Common myeloid progenitor, CD34-positive (primary cell): ENCODE results near the gene PCLO.

Source experiments
- CTCF ChIA-PET: fragments of 350-600 bp; sonication (Branson Sonifier 250); formaldehyde crosslinking; loops from one replicate; lab custom pipeline; 2021; ENCODE audit warnings: antibody characterized with exemption; lab: Charles Lee
- POLR2A ChIA-PET: fragments of 350-600 bp; sonication (Branson Sonifier 250); formaldehyde crosslinking; loops from one replicate; lab custom pipeline; 2021; ENCODE audit warnings: antibody characterized with exemption; lab: Charles Lee
- DNase-seq, 3 donors: peaks; one replicate each; pipeline versions ENCODE4 v3.0.0 to v3.0.0-alpha.2; 2013
- H3K27ac ChIP-seq, 2 experiments: 1 replicate in 1 of 2; 2 replicates in 1 of 2; pipeline ENCODE4 v1.7.0; 2013; ENCODE audit warnings: inconsistent platforms in 2 of 2, low read length in 2 of 2, mild to moderate bottlenecking in 2 of 2, low read depth in 1 of 2, moderate library complexity in 1 of 2; ENCODE audit not compliant: severe bottlenecking in 2 of 2, insufficient read depth in 1 of 2, poor library complexity in 1 of 2
- H3K27me3 ChIP-seq, 5 experiments: replicated peaks in 2 of 5; 1 replicate in 3 of 5; 2 replicates in 2 of 5; pipeline versions ENCODE4 v1.6.1 to v1.7.0; 2013; ENCODE audit warnings: low read length in 4 of 5, mild to moderate bottlenecking in 2 of 5, moderate library complexity in 2 of 5, inconsistent platforms in 1 of 5; ENCODE audit not compliant: insufficient read depth in 5 of 5, control insufficient read depth in 4 of 5
- H3K36me3 ChIP-seq, 4 experiments: 1 replicate in 2 of 4; 2 replicates in 2 of 4; pipeline versions ENCODE4 v1.6.1 to v1.7.0; 2013; ENCODE audit warnings: low read length in 3 of 4, control low read depth in 1 of 4, mild to moderate bottlenecking in 1 of 4; ENCODE audit not compliant: control insufficient read depth in 4 of 4, insufficient read depth in 4 of 4
- H3K4me1 ChIP-seq, 4 experiments: 1 replicate in 3 of 4; 2 replicates in 1 of 4; pipeline versions ENCODE4 v1.6.1 to v1.7.1; 2013; ENCODE audit warnings: low read length in 3 of 4, mild to moderate bottlenecking in 3 of 4, control low read depth in 1 of 4, inconsistent platforms in 1 of 4, moderate library complexity in 1 of 4; ENCODE audit not compliant: control insufficient read depth in 4 of 4, insufficient read depth in 4 of 4; ENCODE audit errors: control extremely low read depth in 1 of 4
- H3K4me3 ChIP-seq, 7 experiments: 1 replicate in 4 of 7; 2 replicates in 3 of 7; pipeline versions ENCODE4 v1.5.1 to v1.7.0; 2013; ENCODE audit warnings: mild to moderate bottlenecking in 7 of 7, low read length in 6 of 7, moderate library complexity in 6 of 7, inconsistent platforms in 2 of 7, low read depth in 2 of 7, control low read depth in 1 of 7; ENCODE audit not compliant: insufficient read depth in 4 of 7, control insufficient read depth in 1 of 7; ENCODE audit errors: extremely low read depth in 1 of 7
- H3K9me3 ChIP-seq, 5 experiments: 1 replicate in 4 of 5; 2 replicates in 1 of 5; pipeline versions ENCODE4 v1.6.1 to v1.7.1; 2013; ENCODE audit warnings: low read length in 4 of 5, mild to moderate bottlenecking in 2 of 5, inconsistent platforms in 1 of 5, low read depth in 1 of 5, moderate library complexity in 1 of 5; ENCODE audit not compliant: control insufficient read depth in 4 of 5, insufficient read depth in 2 of 5; ENCODE audit errors: control extremely low read depth in 1 of 5
- WGBS: methylation state at CpG from one replicate; pipeline ENCODE4 v1.1.5; 2013; ENCODE audit not compliant: insufficient coverage; 5-methylcytosine and 5-hydroxymethylcytosine counted together

The PCLO gene

GRCh38 chr7:83117466-83117865 lies 45.2 kb downstream of the PCLO start:
- 100% methylated on average over 2 of the region's 2 CpGs for WGBS
- POLR2A ChIA-PET, result no interaction called here
- CTCF ChIA-PET, result no interaction called here
- Histone ChIP-seq H3K4me1 (no peaks in the 10 kb centered on the region), H3K9me3 (peaks cover 0 to 6% (median 0%) of the 10 kb centered on the region in 5 experiments), H3K27ac (no peak overlapping the region), H3K36me3 (no peaks in the 10 kb centered on the region), H3K4me3 (no peak overlapping the region), H3K27me3 (no peaks in the 10 kb centered on the region)
- DNase-seq, result no peak

- H3K27ac ChIP-seq, result no peak overlapping the region
- POLR2A ChIA-PET, result no interaction called here
Measured at GRCh38 chr7:83111391-83111790, 51.3 kb downstream of the PCLO start.

GRCh38 chr7:83109352-83109751 lies 53.3 kb downstream of the PCLO start:
- Histone ChIP-seq H3K4me3 (no peak overlapping the region), H3K36me3 (no peaks in the 10 kb centered on the region), H3K4me1 (no peaks in the 10 kb centered on the region), H3K27ac (no peak overlapping the region), H3K27me3 (no peaks in the 10 kb centered on the region), H3K9me3 (no peaks in the 10 kb centered on the region)
- 82% methylated on average over 2 of the region's 2 CpGs for WGBS
- POLR2A ChIA-PET, result no interaction called here
- no peak for DNase-seq
- CTCF ChIA-PET, result no interaction called here

More at GRCh38 chr7:83111391-83111790, 51.3 kb downstream of the PCLO start:
- Histone ChIP-seq H3K36me3 (no peaks in the 10 kb centered on the region), H3K27me3 (no peaks in the 10 kb centered on the region), H3K9me3 (no peaks in the 10 kb centered on the region), H3K4me1 (no peaks in the 10 kb centered on the region), H3K4me3 (no peak overlapping the region)
- no peak for DNase-seq
- CTCF ChIA-PET, result no interaction called here
- 80% methylated on average over 1 of the region's 2 CpGs for WGBS

- H3K27me3 ChIP-seq, result no peaks in the 10 kb centered on the region
- H3K27ac ChIP-seq, result no peak overlapping the region
- no peaks in the 10 kb centered on the region for H3K9me3 ChIP-seq
- CTCF ChIA-PET, result no interaction called here
- 0% methylated on average over 1 of the region's 2 CpGs for whole genome bisulfite sequencing
- POLR2A ChIA-PET, result no interaction called here
- H3K4me1 ChIP-seq, result no peaks in the 10 kb centered on the region
- DNase-seq, result no peak
- H3K36me3 ChIP-seq, result no peaks in the 10 kb centered on the region
- no peak overlapping the region for H3K4me3 ChIP-seq
Measured at GRCh38 chr7:83105948-83106347, 56.7 kb downstream of the PCLO start.

GRCh38 chr7:83105063-83105462 lies 57.6 kb downstream of the PCLO start:
- H3K9me3 ChIP-seq, result no peaks in the 10 kb centered on the region
- no peaks in the 10 kb centered on the region for H3K27me3 ChIP-seq
- ChIA-PET POLR2A (no interaction called here), CTCF (no interaction called here)
- no peak overlapping the region for H3K27ac ChIP-seq
- no peaks in the 10 kb centered on the region for H3K36me3 ChIP-seq
- H3K4me1 ChIP-seq, result no peaks in the 10 kb centered on the region
- DNase-seq, result no peak
- H3K4me3 ChIP-seq, result no peak overlapping the region
- WGBS, result no CpG with 5 or more reads among the region's 1 CpG

GRCh38 chr7:83101530-83101929 lies 61.2 kb downstream of the PCLO start:
- Histone ChIP-seq H3K4me1 (no peaks in the 10 kb centered on the region), H3K9me3 (no peaks in the 10 kb centered on the region), H3K27ac (no peak overlapping the region), H3K27me3 (no peaks in the 10 kb centered on the region), H3K36me3 (no peaks in the 10 kb centered on the region), H3K4me3 (no peak overlapping the region)
- CTCF ChIA-PET, result no interaction called here
- POLR2A ChIA-PET, result no interaction called here
- 100% methylated on average over 2 of the region's 3 CpGs for WGBS
- no peak for DNase-seq

- ChIA-PET POLR2A (no interaction called here), CTCF (no interaction called here)
- Histone ChIP-seq H3K36me3 (no peaks in the 10 kb centered on the region), H3K27me3 (no peaks in the 10 kb centered on the region), H3K4me3 (no peak overlapping the region), H3K4me1 (no peaks in the 10 kb centered on the region), H3K27ac (no peak overlapping the region), H3K9me3 (peaks cover 0 to 1% (median 0%) of the 10 kb centered on the region in 5 experiments)
- no CpG with 5 or more reads among the region's 2 CpGs for WGBS
- no peak for DNase-seq
Measured at GRCh38 chr7:83096065-83096580, 66.6 kb downstream of the PCLO start.
